Germinal center (tissue), 1 donor: ENCODE results near the gene PTTG1IP.
A peak's percentile ranks its signal among the peaks of the same experiment; 100 is the strongest.
"Not testable (repeated sequence)": the region's sequence is repeated elsewhere in the genome, so short reads cannot be mapped to it uniquely, and the experiment has no call there.

ENCODE experiments used
- DNase-seq: peaks from one replicate; pipeline ENCODE4 v3.0.0; 2012; ENCODE audit warnings: mixed read lengths, low spot score

Gene PTTG1IP

DNA sequence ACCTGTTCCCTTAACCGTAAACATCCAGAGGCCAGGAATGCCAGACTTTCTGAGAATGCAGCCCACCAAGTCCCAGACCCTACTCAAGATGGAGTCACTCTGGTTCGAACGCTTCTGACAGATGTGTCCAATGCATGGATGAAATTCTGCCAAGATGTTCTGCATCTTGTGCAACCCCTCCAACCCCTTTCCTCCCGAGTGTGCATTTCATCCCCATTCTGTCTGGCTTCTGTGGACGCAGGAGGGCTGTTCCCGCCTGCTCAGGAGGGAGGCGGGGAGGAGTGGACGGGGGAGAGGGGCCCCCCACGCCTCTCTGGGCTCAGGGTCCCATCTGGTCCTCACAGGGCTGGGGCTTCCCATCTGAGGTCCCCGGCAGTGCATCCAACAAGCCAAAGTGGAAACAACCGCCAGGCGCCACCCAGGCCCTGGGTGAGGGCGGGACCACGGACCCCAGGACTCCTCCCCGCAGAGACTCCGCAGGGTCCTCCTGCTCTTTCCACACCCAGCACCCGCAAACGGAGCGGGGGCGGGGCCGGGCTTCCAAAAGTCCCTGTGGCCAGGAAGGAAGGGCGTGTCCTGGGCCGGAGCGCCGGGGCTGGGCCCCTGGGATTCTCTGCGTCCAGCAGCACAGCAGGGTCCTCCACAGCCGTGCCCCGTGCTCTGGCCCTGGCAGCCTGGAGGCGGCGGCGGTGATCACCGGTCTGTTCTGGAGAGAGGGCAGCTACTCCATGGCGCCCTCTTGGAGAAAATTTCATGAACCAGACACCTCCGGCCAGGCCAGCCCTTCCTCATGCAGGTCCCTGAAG lies 27.9 kb downstream of the PTTG1IP start:
- peak; percentile 54 for DNase-seq

DNA sequence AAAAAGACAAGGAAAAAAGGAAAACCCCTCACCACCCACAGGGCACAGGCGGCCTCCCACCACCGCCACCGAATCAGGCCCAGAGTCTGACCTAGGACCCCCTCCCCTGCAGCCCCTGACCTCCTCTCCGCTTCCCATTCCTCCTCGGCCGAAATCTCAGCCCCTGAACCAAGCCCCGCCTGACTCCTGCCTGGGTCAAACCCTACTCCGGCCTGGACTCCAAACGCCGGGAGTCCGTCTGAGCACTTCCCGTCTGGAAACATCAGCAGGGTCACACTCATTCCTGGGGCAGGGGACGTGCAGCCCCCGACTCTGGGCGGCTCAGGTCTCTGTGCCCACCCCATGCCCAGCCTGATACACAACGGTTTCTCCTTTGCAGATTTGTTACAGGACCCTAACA lies 29.2 kb downstream of the PTTG1IP start:
- no peak for DNase-seq

DNA sequence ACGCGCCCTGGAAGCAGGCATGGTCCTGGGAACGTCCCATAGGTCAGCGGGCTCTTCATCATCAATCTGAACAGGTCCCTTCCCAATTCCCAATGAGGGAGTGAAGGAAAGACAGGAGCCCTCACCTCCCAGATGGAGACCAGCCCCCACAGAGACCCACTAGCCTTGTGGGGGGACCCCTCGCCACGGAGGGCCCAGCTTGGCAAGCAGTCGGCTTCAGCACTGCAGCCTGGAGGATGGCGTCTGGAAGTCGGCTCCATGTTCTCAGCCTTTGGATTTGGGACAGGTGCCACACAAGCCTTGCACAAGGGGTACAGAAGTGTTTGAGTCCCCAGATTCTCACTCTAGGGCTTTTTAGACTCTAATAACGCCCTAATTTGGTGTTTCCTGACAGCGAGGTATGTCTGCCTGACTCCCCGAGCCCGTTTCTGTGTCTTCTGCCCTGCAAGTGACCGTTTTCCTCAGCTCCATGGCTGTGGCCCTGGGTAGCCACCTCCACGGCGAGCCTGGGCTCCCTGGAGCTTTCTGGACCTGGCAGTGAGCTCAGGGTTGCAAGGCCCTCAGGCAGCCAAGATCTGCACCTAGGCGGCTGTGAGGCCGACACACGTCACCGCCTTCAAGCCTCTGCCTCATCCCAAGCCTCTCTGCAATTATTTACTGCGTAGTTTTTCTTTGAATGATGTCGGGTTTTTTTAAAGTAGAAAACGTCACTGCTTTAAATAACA lies 30.6 kb downstream of the PTTG1IP start:
- DNase-seq: no peak

DNA sequence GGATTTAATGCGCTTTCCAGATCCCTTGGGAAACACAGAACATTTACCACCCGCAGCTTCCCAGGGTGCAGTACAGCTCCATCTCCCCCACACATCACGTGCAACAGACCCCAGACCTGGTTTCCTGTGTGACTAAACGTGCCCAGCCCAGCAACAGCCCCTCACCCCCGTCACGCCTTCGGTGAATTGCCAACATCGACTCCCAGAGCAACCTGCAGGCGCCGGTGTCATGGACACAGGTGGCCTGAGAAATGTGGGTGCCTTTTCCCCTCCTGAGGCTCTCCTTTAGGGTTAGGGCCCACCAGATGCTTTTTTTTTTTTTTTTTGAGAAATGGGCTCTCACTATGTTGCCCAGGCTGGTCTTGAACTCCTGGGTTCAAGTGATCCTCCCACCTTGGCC lies 31.4 kb downstream of the PTTG1IP start:
- no peak for DNase-seq

DNA sequence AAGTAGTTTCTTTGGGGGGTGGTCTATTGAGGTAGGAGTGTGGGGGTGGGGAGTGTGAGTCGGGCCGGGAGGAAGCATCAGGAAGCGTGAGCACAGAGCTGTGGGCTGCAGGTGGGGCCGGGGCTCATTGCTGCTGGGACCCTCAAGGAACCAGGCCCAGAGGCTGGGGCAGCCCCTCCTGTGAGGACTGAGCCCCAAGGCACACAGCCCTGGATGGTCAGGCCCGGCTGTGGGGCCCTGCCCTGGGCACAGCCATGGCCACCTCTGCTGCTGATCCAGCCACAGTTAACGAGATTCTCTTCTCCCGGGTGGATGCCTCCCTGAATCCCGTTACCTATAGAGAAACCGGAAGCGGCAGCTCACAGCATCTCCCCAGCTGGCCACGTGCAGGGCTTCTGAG lies 32.7 kb downstream of the PTTG1IP start:
- DNase-seq: no peak

DNA sequence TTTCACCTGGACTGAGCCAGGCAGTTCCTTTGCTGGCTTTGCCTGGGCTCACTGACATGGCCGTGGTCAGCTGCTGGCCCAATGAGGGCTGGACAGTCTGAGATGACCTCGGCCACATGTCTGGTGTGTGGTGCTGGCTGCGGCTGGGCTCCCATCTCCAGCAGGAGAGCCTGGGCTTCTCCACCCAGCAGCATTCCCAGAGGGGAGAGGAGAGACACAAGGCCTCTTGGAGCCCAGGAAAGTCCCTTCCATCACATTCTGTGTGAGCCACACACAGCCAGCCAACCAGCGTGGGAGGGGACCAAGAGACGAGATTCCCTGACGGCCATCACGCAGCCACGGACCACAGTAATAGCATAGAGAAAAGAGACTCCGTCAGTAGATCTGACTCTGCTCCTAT lies 34.5 kb downstream of the PTTG1IP start:
- no peak for DNase-seq

DNA sequence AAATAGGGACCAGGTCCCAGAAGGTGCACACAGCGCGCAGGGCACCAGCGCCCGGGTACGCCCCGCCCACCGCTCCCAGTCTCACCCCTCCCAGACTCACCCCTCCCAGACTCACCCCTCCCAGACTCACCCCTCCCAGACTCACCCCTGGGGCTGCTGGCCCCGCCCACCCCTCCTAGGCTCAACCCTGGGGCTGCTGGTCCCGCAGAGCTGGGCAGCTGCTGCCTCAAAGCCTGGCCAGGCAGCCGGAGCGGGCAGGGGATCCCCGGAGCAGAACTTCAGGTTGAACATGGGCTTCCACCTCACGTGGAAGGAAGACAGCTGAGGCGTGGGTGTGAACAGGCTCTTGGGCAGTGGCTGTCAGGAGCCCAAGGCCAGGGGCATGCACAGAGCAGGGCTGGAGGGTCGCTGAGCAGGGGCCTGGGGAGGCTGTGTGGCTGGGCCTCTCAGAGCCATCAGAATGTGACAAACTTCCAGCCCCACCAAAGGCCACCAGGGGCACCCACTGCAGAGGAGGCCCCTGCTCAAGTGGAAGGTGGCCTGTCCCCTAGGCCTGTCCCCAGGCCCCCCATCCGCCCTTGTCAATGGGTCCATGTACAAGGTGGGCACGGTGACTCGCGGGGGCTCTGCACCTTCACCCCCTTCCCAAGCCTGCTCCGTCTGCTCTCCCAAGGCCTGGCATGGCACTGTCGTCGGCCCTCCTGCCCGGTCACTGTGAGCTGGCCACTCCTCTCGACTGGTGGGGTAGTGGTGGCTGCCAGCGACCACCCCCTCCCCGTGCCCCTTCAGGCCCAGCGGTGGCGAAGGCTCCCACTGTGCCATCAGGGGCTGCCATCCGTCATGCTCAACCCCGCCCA lies 35.2 kb downstream of the PTTG1IP start:
- no peak for DNase-seq

DNA sequence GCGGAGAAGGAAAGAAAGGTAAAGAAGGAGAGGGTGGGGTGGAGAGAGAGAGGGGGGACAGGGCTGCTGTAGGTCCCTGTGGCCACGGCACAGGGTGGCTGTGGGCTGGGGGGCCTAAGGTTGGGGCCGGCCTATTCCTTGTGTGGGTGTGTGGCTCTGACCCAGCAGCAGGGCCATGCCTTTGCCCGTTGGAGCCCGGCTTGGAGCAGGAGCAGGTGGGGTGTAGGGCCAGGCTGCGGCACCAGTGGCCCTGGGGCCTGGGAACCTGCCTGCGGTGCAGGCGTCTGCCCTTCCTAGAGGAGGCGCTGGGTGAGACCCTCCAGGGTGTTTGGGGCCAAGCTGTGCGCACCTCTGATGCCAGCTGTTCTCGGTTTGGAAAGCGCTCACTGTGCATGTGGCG lies 36.0 kb downstream of the PTTG1IP start:
- no peak for DNase-seq

DNA sequence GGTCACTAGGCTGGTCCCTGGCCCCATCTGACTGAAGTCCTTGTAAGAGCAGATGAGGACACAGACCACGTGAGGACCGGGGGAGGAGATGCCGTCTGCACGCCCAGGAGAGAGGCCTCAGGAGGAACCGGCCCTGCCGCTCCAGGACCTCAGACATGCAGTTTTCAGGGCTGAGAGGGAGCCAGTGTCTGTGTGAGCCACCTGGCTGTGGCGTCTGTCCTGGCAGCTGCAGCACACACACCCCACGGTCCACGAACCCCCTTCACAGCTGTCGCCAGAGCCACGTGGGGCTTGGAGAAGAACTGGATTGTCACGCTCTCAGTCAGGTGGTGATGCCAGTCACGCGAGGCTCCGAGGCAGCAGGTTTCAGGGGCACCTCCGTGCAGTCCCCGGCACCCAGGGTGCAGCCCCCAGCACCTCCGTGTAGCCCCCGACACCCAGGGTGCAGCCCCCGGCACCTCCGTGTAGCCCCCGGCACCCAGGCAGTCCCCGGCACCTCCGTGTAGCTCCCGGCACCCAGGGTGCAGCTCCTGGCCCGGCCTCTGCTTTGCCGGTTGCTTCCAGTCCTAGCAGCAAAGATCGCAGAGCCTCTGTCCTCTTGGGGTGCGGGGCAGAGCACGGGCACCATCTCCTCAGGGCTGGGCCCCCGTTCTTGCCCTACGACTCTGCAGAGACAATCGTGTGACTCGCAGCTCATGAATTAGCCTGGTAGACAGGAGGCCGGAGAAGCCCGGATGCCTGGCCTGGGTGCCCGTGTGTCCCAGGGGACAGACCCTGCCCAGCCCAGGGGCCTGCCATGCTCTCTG lies 36.6 kb downstream of the PTTG1IP start:
- no peak for DNase-seq

DNA sequence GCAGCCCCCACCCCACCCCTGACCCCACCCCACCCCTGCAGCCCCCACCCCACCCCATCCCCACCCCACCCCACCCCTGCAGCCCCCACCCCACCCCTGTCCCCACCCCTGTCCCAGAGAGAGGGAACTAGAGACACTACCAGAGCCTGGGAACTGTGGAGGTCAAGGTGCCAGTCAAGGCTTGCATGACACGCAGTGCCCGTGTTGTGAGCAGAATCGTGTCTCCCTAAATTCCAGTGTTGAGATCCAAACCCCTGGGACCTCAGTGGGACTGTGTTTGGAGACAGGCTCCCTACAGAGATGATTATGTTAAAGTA lies 37.2 kb downstream of the PTTG1IP start:
- DNase-seq: no peak

DNA sequence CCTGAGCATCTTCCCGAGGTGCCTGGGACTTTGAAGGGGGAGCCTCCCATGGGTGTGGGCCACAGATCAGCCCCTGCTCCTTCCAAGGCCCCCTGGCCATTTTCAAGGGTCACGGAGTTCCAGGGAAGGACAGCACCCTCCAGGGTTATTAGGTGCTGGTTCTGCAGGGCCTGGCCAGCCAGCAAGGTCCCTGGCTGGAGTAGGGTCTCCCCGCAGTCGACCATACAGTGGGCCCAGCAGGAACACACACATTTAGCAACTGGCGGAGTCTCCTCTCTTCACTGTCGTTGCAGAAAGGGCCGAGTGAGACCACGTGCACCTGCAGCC lies 37.9 kb downstream of the PTTG1IP start:
- no peak for DNase-seq

DNA sequence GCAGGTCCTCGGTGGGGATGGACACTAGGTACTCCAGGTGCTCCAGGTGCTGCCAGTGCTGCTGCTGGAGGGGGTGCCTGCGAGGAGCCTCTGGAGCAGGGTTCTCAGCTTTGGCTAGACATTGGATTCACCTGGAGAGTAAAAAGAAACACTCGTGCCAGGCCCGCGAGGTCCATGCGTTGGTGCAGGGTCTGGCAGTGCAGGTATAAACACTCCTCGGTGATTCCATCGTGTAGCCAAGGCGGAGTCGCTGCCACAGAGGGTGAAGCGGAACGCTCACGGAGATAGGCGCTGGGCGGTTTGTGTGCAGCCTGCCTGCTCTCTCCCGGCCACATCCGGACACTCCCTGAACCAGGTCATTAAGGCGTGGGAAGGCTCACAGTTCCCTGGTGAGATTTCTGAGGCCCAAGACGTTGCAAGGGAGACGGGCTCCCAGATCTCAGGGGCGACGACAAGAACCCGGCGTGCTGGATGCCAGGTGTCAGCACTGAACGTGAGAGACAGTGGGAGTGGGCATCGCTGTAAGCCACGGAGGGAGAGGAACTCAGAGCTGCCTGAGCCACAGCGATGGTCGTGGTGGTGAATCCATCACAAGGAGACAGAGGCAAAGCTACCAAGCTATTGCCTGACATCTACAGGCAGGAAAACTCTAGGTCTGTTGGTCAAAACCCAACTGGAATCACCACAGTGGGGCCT lies 38.4 kb downstream of the PTTG1IP start:
- no peak for DNase-seq

DNA sequence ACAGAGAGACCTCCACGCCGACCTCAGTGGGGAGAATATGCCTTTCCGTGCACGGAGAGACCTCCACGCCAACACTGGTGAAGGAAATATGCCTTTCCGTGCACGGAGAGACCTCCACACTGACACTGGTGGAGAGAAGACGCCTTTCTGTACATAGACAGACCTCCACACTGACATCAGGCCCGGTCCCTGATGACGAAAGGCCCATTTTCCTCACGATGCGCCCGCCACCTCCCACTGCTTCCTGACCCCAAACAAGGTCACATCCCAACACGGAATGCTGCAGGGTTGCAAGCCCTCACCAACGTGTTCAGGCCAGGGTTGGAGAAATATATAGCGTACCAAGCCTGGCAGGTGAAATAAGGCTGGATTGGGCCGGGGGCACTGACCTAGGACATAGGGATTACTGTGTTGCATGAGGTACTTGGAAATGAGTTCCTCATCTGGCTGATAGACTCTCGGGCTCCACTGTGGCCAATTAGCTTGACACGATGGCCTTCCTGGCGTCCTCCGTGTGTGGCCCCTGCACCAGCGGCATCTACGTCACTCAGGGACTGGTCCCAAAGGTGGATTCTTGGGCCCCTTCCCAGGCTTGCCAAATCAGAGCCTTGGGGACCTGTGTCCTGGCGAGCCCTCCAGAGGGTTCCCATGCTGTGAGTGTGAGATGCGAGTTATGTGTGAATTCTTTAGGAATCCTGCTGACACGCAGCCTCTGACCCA lies 39.1 kb downstream of the PTTG1IP start:
- DNase-seq: no peak

DNA sequence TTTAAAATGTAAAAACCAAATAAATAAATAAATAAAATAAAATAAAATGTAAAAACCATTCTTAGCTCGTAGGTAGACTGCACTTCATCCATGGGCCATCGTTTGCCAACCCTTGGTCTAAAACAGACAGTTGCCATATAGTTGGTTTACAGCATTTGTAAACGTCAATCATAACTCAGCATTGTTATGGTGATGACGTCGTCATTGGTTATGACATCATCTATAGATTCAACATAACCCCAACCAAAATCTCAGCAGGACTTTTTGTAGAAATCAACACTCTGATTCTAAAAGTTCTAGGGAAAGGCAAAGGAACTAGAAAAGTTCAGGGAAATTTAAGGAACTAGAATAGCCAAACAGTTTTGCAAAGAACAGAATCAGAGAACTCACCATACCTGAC lies 39.8 kb downstream of the PTTG1IP start:
- no peak for DNase-seq

DNA sequence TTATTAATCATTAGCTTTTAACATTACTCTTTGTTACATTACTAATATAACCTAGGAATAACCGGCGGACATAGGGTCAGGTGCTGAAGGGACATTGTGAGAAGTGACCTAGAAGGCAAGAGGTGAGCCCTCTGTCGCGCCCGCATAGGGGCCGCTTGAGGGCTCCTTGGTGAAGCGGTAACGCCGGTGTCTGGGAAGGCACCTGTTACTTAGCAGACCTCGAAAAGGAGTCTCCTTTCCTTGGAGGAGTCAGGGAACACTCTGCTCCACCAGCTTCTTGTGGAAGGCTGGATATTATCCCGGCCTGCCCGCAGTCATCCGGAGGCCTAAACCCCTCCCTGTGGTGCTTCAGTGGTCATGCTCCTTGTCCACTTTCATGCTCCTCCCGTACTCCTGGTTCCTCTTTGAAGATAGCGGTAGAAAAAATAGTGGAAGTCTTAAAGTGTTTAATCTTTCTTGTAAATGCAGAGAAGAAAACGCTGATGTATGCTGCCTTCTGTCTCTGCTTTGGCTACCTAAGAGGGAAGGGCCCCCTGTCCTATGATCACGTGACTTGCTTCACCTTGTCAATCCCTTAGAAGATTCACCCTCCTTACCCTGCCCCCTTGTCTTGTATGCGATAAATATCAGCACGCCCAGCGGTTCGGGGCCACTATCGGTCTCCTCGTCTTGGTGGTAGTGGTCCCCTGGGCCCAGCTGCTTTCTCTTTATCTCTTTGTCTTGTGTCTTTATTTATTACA lies 40.8 kb downstream of the PTTG1IP start:
- not testable (repeated sequence) for DNase-seq

DNA sequence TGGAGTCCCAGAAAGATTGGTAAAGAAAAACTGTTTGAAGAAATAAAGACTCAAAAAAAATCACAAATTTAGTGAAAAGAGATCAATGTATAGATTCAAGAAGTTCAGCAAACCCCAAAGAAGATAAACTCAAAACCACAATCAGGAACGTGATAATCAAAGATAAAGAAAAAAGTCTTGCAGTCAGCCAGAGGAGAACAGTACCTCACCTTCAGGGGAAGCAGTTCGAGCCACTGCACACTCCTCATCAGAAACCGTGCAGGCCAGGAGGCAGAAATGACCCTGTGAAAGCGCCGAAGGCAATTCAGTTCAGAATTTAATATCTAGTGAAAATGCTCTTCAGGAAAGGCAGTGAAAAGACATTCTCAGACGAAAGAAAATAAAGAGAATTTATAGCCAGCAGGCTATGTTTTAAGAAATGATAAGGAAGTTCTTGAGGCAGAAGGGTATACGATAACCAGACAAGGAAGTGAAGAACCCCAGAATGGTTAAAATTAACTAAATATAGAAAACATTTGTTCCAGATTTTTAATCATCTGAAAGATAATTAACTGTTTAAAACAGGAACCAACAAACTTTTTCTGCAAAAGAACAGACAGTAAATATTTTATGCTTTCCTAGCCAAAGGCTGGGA lies 42.1 kb downstream of the PTTG1IP start:
- DNase-seq: no peak

DNA sequence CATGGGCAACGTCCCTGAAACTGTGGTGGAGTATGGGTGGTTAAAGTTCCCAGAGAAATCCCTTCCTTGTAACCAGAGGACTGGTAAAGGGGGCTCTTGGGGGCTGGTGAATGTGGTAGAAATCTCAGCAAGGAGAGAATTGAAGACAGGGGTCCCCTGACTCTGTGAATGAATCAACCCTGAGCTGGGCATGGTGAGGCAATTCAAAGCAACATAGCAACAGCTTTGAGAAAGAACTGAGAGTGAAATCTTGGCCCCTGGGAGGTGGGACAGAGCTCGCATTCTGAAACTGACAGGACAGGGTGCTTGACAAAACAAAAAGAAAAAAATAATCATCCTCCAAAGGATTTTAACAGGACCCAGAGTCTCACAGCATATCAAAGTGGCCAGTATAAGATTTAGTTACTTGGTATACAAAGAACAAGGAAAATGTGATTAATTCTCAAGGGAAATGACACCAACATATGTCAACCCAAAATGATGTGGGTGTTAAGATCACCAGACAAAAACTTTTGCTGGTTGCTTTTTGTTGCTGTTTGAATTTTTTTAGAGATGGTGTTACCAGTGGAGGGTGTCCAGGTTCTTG lies 43.9 kb downstream of the PTTG1IP start:
- DNase-seq: no peak

DNA sequence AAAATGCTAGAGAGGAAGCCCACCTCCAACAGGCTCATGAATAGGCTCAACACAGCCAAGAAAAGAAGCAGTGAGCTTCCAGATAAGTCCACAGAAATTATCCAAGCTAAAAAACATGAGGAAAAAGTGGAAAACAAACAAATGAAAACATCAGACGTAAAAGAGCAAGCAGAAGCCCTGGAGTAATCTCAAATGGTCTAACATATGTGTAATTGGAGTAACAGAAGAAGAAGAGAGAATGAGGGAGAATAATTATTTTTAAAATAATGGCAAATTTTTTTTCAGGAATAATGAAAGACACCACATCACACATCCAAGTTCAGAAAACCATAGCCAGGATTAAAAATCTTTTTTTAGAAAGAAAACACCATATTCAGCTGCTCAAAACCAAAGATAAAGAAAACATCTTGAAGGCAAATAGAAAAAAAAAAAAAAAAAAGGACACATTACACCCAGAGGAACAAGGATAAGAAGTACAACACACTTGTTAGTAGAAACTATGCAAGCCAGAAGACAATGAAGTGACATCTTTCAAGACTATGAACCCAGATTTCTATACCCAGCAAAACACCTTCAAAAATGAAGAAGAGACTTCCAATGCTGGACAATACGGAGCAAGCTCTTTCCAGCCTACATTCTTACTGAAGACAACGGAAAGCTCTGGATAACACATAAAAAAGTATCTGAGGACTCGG lies 45.0 kb downstream of the PTTG1IP start:
- DNase-seq: no peak

DNA sequence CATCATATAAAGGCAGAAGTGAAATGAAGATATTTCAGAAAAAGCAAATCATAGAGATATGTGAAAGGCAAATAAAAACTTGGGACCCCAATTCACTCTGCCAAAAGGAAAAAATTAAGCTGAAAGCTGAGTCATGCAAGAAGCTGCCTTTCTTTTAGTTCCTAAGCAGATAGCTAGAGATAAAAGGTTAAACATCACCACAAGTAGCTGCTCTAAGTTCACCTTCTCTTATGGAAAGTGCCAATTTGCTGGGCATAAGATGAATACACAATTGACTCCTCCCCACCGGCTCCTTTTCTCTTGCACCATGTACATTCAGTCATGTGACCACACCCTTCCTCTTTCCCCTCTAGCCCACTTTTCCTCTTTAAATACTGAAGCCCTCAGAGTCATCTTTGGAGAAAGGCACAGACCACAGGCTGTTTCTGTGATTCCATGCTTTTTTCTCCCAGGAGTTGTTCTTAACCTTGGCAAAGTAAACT lies 50.3 kb downstream of the PTTG1IP start:
- DNase-seq: no peak
